Measurements from ENCODE around the gene MAML1. TPM values are rescaled to one million over a fixed set of nuclear protein-coding genes. Genes with fewer than 3 reads are reported as not detected.

The MAML1 gene
- total and polyA plus RNA-seq, 10 of the 15 experiments (the other 5 are each of a cell fraction or from before 2014, with no cell fraction given): 0.42 to 23.9 (median 7.3) TPM

- TF ChIP-seq SMARCA5 (IDR thresholded peaks at IDR 0.05): peak; percentile 42; the same call in 1 of the 2 replicates
- TF ChIP-seq ZZZ3 (IDR thresholded peaks at IDR 0.05; ENCODE audit: control insufficient read depth, insufficient read length, low read depth): no peak
- TF ChIP-seq ZSCAN29 (IDR thresholded peaks at IDR 0.05): peak; percentile 85; the same call in 1 of the 2 replicates
- TF ChIP-seq NR2C1 (IDR thresholded peaks at IDR 0.05): peak; percentile 54
- no peak for TF ChIP-seq SMC3 (IDR thresholded peaks at IDR 0.05; ENCODE audit: borderline replicate concordance, low read length)
- no peak for TF ChIP-seq NFYA (IDR thresholded peaks at IDR 0.05; ENCODE audit: borderline replicate concordance, low read depth, low read length)
- TF ChIP-seq SUZ12 (IDR thresholded peaks at IDR 0.05; ENCODE audit: unreplicated experiment): no peak
- TF ChIP-seq IKZF1 (conservative IDR thresholded peaks at IDR 0.05): 0 out of 2 replicates have a peak, but pooled peaks have one; percentile 42
- peak; percentile 35; the same call in 1 of the 2 replicates for TF ChIP-seq CREM (IDR thresholded peaks at IDR 0.05; ENCODE audit: low read depth)
- TF ChIP-seq TCF12 (IDR thresholded peaks at IDR 0.05; ENCODE audit: low read depth, low read length): peak; percentile 42; the same call in 1 of the 2 replicates
- TF ChIP-seq ZNF592 (IDR thresholded peaks at IDR 0.05): 0 out of 2 replicates have a peak, but pooled peaks have one; percentile 48
- TF ChIP-seq MEF2A (IDR thresholded peaks at IDR 0.05; ENCODE audit: insufficient read depth, low read depth, low read length): 0 out of 2 replicates have a peak, but pooled peaks have one; percentile 35
- TF ChIP-seq CREB1 (IDR thresholded peaks at IDR 0.05; ENCODE audit: low read depth): peak; percentile 73; the same call in 1 of the 2 replicates
- no peak for TF ChIP-seq RFX5 (IDR thresholded peaks at IDR 0.05; ENCODE audit: low read depth, low read length)
- peak; percentile 49; the same call in 1 of the 2 replicates for TF ChIP-seq ZNF24 (IDR thresholded peaks at IDR 0.05)
- no peak for TF ChIP-seq PKNOX1 (IDR thresholded peaks at IDR 0.05)
- TF ChIP-seq ZNF384 (IDR thresholded peaks at IDR 0.05; ENCODE audit: borderline replicate concordance, low read depth, low read length): no peak
- peak; percentile 57; the same call in 1 of the 2 replicates for TF ChIP-seq MXI1 (IDR thresholded peaks at IDR 0.05; ENCODE audit: low read depth, low read length)
- TF ChIP-seq EGR1 (IDR thresholded peaks at IDR 0.05; ENCODE audit: borderline replicate concordance in 1 of 2, low read depth in 2 of 2, low read length in 2 of 2): peak in 1 of 2 experiments; percentile 80; a peak in 2 of 3 replicates
- TF ChIP-seq DPF2 (IDR thresholded peaks at IDR 0.05): no peak
- no peak for TF ChIP-seq IRF3 (IDR thresholded peaks at IDR 0.05)
- peak; percentile 94 for TF ChIP-seq SP1 (IDR thresholded peaks at IDR 0.05; ENCODE audit: low read depth, low read length)
These were observed 73.8 kb downstream of the MAML1 start, which contains the start of gene MGAT4B (continued) for GRCh38 chr5:179806250-179807048.
